Choroid plexus epithelial cell (primary cell): ENCODE measurements around the gene PRSS50.

Experiments
- DNase-seq: peaks from one replicate; pipeline ENCODE4 v3.0.0-alpha.2; 2010; ENCODE audit warnings: low read depth
- H3K4me3 ChIP-seq: 2 replicates; pipeline ENCODE4 v1.5.1; 2011; ENCODE audit warnings: low read depth, mild to moderate bottlenecking, control low read depth, low read length, moderate library complexity
- CTCF ChIP-seq: conservative IDR thresholded peaks from 2 replicates; pipeline ENCODE4 v1.5.1; 2011; ENCODE audit warnings: low read depth, mild to moderate bottlenecking, control low read depth, inconsistent platforms, low read length, moderate library complexity

Gene PRSS50

DNA sequence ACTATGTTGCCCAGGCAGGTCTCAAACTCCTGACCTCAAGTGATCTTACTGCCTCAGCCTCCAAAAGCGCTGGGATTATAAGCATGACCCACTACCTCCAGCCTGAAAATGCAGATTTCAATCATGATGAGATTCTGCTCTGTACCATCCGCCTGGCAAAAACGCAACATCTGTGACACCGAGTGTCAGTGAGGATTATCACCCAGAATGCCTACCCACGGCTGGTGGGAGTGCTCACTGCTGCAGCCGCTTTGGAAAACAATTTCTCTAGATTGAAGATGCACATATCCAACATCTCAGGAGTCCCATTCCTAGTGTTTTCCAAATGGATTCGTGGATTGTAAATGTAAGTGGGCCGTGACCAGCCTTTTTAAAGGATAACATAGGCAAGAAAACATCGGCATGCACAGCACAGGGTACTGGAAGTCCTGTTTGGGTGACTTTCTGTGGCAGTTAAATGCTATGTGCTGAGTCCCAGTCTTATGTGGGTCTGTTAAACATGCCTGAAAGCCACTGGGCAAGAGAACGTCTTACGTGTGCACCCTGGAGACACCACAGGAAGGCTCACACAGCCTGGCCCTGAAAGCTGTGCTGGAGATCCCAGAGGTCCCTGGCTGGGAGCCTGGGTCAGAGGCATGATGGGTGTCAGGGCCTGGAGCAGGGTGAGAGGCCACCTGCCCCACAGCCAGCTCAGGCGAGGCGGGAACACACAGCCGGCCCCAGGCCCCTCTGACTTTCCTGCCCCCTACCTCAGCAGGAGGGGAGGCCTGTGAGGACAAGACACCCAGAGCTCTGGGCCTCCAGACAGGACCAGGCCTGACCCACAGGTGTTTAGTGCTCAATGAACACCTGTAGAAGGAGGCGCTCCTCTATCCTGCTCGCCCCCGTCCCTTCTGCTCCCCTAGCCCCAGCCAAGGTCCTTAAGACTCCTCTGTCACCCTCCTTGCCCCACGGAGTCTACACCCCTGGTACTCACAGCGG is 918 bp downstream of the PRSS50 start:
- no peak for DNase-seq
- no peak for TF ChIP-seq CTCF
- no peak overlapping the region for H3K4me3 ChIP-seq

GRCh38 chr3:46715507-46716175 is 2.0 kb downstream of the PRSS50 start:
- no peak overlapping the region for H3K4me3 ChIP-seq
- no peak for DNase-seq
- TF ChIP-seq CTCF: no peak

DNA sequence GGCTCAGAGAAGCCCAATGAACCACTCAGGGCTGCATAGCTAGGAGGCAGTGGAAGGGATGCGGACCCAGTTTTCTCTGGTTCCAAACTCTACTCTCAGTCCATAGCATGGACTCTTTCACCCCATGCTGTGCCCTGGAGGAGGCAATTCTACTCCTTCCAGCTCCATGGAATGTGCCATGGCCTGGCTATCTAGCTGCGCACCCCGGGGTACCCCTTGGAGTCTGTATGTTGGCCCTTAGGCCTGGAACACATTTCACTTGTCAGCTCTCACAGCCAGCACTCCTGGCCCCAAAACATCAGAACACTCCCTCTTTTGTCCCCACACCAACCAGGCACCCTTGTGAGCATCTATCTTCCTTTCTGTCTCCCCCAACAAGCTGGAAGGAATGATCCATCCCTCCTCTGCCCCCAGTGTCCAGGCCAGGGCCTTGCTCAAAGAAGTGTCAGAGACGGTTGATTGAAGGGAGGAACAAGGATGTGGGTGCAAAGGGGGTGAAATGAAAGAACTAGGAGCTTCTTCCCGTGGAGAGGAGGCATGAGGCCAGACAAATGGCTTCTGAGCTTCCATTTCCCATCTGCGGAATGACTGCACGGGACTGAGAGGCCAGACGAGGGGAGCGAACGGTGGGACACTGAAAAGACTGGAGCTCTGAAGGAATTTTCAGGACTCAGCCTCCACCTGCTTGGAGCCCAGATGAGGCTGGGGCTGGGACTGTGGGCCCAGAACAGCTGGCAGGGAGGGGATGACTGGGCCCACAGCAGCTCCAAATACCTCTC is 2.8 kb downstream of the PRSS50 start:
- no peak for DNase-seq
- no peak for TF ChIP-seq CTCF
- H3K4me3 ChIP-seq: no peak overlapping the region

GRCh38 chr3:46713898-46714552 is 3.6 kb downstream of the PRSS50 start:
- no peak for DNase-seq
- TF ChIP-seq CTCF: no peak
- no peak overlapping the region for H3K4me3 ChIP-seq

DNA sequence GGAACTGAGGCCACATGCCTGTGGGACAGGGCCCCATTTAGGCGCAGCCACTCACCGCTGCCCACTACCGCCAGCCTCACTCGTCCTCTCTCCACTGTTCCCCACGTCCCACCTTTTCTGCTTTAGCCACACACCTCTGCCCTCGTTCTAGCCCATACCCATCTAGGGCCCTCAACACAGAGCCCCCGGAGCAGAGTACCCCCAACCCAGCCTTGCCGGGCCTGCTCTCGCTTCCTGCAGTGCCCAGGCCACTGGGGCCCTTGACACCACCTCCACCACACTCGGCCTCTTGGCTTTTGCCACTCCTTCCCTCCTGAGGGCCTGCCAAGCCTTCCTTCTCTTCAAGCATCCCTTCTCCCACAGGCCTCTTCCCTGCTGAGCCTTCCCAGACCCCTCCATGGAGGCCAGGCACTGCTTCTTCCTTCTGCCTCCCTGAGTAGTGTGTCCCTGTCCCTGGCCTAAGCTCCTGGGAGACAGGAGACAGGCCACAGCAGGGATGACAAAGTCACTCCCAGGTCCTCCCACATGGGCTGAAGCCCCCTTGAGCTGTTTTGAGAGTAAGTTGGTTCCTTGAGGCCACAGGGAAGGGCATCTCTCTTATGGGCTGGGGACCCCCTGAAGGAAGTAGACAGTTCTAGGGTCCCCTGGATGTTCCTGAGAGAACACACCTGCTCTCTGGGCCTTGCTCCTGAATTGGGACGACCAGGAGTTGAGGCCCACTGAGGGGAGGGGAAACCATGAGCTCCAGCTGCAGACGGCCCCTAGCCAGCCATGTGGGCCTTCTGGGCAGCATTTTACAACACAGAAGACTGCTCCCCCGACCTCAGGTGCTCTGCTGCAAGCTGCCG is 4.4 kb downstream of the PRSS50 start:
- no peak for TF ChIP-seq CTCF
- DNase-seq: no peak
- no peak overlapping the region for H3K4me3 ChIP-seq
